ENCODE data around the gene SMURF2.

GRCh38 chr17:64496786-64497564, 165.1 kb downstream of the SMURF2 start, which contains the start of gene POLG2:
- TF ChIP-seq TAF1 (IDR thresholded peaks at IDR 0.05; ENCODE audit: borderline replicate concordance, insufficient read depth, low read length) (peak; percentile 83), SIN3A (IDR thresholded peaks at IDR 0.05; ENCODE audit: borderline replicate concordance, insufficient read depth, low read length) (peak; percentile 76; the same call in 1 of the 2 replicates)
